Mesenchymal stem cell (in vitro differentiated cells and primary cell): ENCODE results near the gene GOSR1.
"Not testable (repeated sequence)": the region's sequence is repeated elsewhere in the genome, so short reads cannot be mapped to it uniquely, and the experiment has no call there.

Experiments
- DNase-seq: peaks from one replicate; pipeline ENCODE4 v3.0.0-alpha.2; 2013
- H2AFZ ChIP-seq: one replicate; pipeline ENCODE4 v1.6.1; 2013; ENCODE audit warnings: low read depth, mild to moderate bottlenecking, control low read depth, inconsistent platforms, low read length, moderate library complexity
- H2AK5ac ChIP-seq: 2 replicates; pipeline ENCODE4 v1.6.1; 2013; ENCODE audit warnings: low read length, moderate library complexity, mild to moderate bottlenecking, inconsistent platforms; ENCODE audit not compliant: severe bottlenecking
- H2BK120ac ChIP-seq: one replicate; pipeline ENCODE4 v1.6.1; 2013; ENCODE audit warnings: low read depth, mild to moderate bottlenecking, inconsistent platforms, low read length, moderate library complexity
- H2BK12ac ChIP-seq, 2 experiments: one replicate each; pipeline ENCODE4 v1.6.1; 2013; ENCODE audit warnings: inconsistent platforms in 2 of 2, low read length in 2 of 2, mild to moderate bottlenecking in 2 of 2, moderate library complexity in 2 of 2, control low read depth in 1 of 2
- H2BK15ac ChIP-seq: one replicate; pipeline ENCODE4 v1.6.1; 2013; ENCODE audit warnings: mild to moderate bottlenecking, low read depth, inconsistent platforms; ENCODE audit not compliant: poor library complexity, severe bottlenecking
- H2BK5ac ChIP-seq: 2 replicates; pipeline ENCODE4 v1.6.1; 2013; ENCODE audit warnings: low read depth, mild to moderate bottlenecking, low read length, control low read depth, inconsistent platforms; ENCODE audit not compliant: poor library complexity, severe bottlenecking
- H3K14ac ChIP-seq, 2 experiments: one replicate each; pipeline ENCODE4 v1.6.1; 2013; ENCODE audit warnings: inconsistent platforms in 2 of 2, low read length in 2 of 2, control low read depth in 1 of 2, mild to moderate bottlenecking in 1 of 2, moderate library complexity in 1 of 2
- H3K18ac ChIP-seq, 2 experiments: one replicate each; pipeline ENCODE4 v1.6.1; 2013; ENCODE audit warnings: inconsistent platforms in 2 of 2, low read length in 2 of 2, control low read depth in 1 of 2, low read depth in 1 of 2, mild to moderate bottlenecking in 1 of 2
- H3K23ac ChIP-seq, 2 experiments: one replicate each; pipeline ENCODE4 v1.6.1; 2013; ENCODE audit warnings: inconsistent platforms in 2 of 2, low read length in 2 of 2, mild to moderate bottlenecking in 2 of 2, moderate library complexity in 2 of 2, control low read depth in 1 of 2
- H3K27ac ChIP-seq: 2 replicates; pipeline ENCODE4 v1.5.1; 2013; ENCODE audit warnings: mild to moderate bottlenecking, moderate library complexity, low read length, control low read depth, inconsistent platforms; ENCODE audit not compliant: poor library complexity, severe bottlenecking
- H3K27me3 ChIP-seq, 2 experiments: 2 replicates each; pipeline versions ENCODE4 v1.6.1 to v1.7.0; 2013; ENCODE audit warnings: low read length in 2 of 2, mild to moderate bottlenecking in 2 of 2, moderate library complexity in 2 of 2, control low read depth in 1 of 2, inconsistent platforms in 1 of 2; ENCODE audit not compliant: control insufficient read depth in 1 of 2, insufficient read depth in 1 of 2
- H3K36me3 ChIP-seq, 2 experiments: 2 replicates each; pipeline versions ENCODE4 v1.6.1 to v1.7.0; 2013; ENCODE audit warnings: low read length in 2 of 2, control low read depth in 1 of 2, inconsistent platforms in 1 of 2, low read depth in 1 of 2, mild to moderate bottlenecking in 1 of 2; ENCODE audit not compliant: insufficient read depth in 2 of 2, control insufficient read depth in 1 of 2
- H3K4ac ChIP-seq, 2 experiments: one replicate each; pipeline ENCODE4 v1.6.1; 2013; ENCODE audit warnings: inconsistent platforms in 2 of 2, low read length in 2 of 2, mild to moderate bottlenecking in 2 of 2, moderate library complexity in 2 of 2, control low read depth in 1 of 2, low read depth in 1 of 2
- H3K4me1 ChIP-seq: 2 replicates; pipeline ENCODE4 v1.6.1; 2013; ENCODE audit warnings: low read depth, low read length, control low read depth; ENCODE audit not compliant: control insufficient read depth, insufficient read depth
- H3K4me2 ChIP-seq: 2 replicates; pipeline ENCODE4 v1.6.1; 2013; ENCODE audit warnings: low read length, mild to moderate bottlenecking, inconsistent platforms; ENCODE audit not compliant: poor library complexity, severe bottlenecking
- H3K4me3 ChIP-seq, 2 experiments: 2 replicates each; pipeline versions ENCODE4 v1.5.1 to v1.7.0; 2013; ENCODE audit warnings: low read length in 2 of 2, mild to moderate bottlenecking in 2 of 2, control low read depth in 1 of 2, low read depth in 1 of 2; ENCODE audit not compliant: insufficient read depth in 1 of 2
- H3K79me1 ChIP-seq: replicated peaks from 2 replicates; pipeline ENCODE4 v1.6.1; 2013; ENCODE audit warnings: mild to moderate bottlenecking, control low read depth, low read length, inconsistent platforms; ENCODE audit not compliant: poor library complexity, severe bottlenecking
- H3K9ac ChIP-seq: 2 replicates; pipeline ENCODE4 v1.7.0; 2013; ENCODE audit warnings: mild to moderate bottlenecking, low read length, moderate library complexity
- H3K9me3 ChIP-seq: 2 replicates; pipeline ENCODE4 v1.7.0; 2013; ENCODE audit warnings: mild to moderate bottlenecking, low read length; ENCODE audit not compliant: control insufficient read depth
- H4K8ac ChIP-seq: one replicate; pipeline ENCODE4 v1.6.1; 2013; ENCODE audit warnings: inconsistent platforms, mild to moderate bottlenecking, low read length, moderate library complexity
- H4K91ac ChIP-seq: one replicate; pipeline ENCODE4 v1.6.1; 2013; ENCODE audit warnings: mild to moderate bottlenecking, low read length, inconsistent platforms
- WGBS: methylation state at CpG from one replicate; pipeline ENCODE4 v1.1.7; 2013; ENCODE audit warnings: mixed read lengths; 5-methylcytosine and 5-hydroxymethylcytosine counted together

The GOSR1 gene

GRCh38 chr17:30563905-30564390 lies 86.7 kb downstream of the GOSR1 start:
- not testable (repeated sequence) for H2AFZ ChIP-seq, H3K4me3 ChIP-seq, H2AK5ac ChIP-seq, H4K8ac ChIP-seq, H3K18ac ChIP-seq, H3K14ac ChIP-seq, H3K9me3 ChIP-seq, H3K4me2 ChIP-seq, H3K36me3 ChIP-seq, H3K79me1 ChIP-seq, H2BK15ac ChIP-seq, H3K9ac ChIP-seq, H2BK12ac ChIP-seq, H3K4ac ChIP-seq, H2BK120ac ChIP-seq, H3K27ac ChIP-seq, H4K91ac ChIP-seq, H3K23ac ChIP-seq, H2BK5ac ChIP-seq, DNase-seq
- H3K4me1 ChIP-seq = peaks cover 15% of the 10 kb centered on the region
- H3K27me3 ChIP-seq = peaks cover 26 to 47% of the 10 kb centered on the region in 2 experiments
- WGBS = 81% methylated on average over 7 of the region's 7 CpGs

GRCh38 chr17:30564422-30565072 lies 87.3 kb downstream of the GOSR1 start:
- not testable (repeated sequence) for H3K4me2 ChIP-seq, H3K14ac ChIP-seq, H2BK15ac ChIP-seq, H3K27ac ChIP-seq, H3K9me3 ChIP-seq, H4K8ac ChIP-seq, H3K4me3 ChIP-seq, H2BK5ac ChIP-seq, H3K79me1 ChIP-seq, DNase-seq, H3K18ac ChIP-seq, H3K4ac ChIP-seq, H3K23ac ChIP-seq, H3K9ac ChIP-seq, H2BK12ac ChIP-seq, H4K91ac ChIP-seq, H2BK120ac ChIP-seq, H3K36me3 ChIP-seq, H2AFZ ChIP-seq, H2AK5ac ChIP-seq
- peaks cover 15% of the 10 kb centered on the region for H3K4me1 ChIP-seq
- peaks cover 26 to 47% of the 10 kb centered on the region in 2 experiments for H3K27me3 ChIP-seq
- 65% methylated on average over 10 of the region's 13 CpGs for WGBS

- Histone ChIP-seq H3K23ac (no peak overlapping the region), H3K27me3 (peaks cover 29 to 51% of the 10 kb centered on the region in 2 experiments), H2BK15ac (no peak overlapping the region), H4K91ac (no peak overlapping the region), H3K4me1 (peaks cover 15% of the 10 kb centered on the region), H3K4me2 (no peak overlapping the region), H2AFZ (no peak overlapping the region), H3K14ac (no peak overlapping the region), H3K9me3 (no peaks in the 10 kb centered on the region), H3K79me1 (no peaks in the 10 kb centered on the region), H2BK12ac (no peak overlapping the region), H3K4ac (no peak overlapping the region), H3K4me3 (no peak overlapping the region), H3K36me3 (no peaks in the 10 kb centered on the region), H3K27ac (no peak overlapping the region), H2BK120ac (no peak overlapping the region), H2AK5ac (no peak overlapping the region), H3K9ac (no peak overlapping the region), H3K18ac (no peak overlapping the region), H2BK5ac (no peak overlapping the region), H4K8ac (no peak overlapping the region)
- WGBS = 75% methylated on average over 9 of the region's 9 CpGs
- DNase-seq = no peak
Measured at GRCh38 chr17:30565073-30565935, 88.1 kb downstream of the GOSR1 start.

- H3K18ac ChIP-seq, H3K4me3 ChIP-seq, H3K9ac ChIP-seq, H2AK5ac ChIP-seq, H3K4me2 ChIP-seq, H2BK15ac ChIP-seq, H4K8ac ChIP-seq, H3K23ac ChIP-seq, H3K14ac ChIP-seq, H3K36me3 ChIP-seq, H3K9me3 ChIP-seq, H3K79me1 ChIP-seq, H4K91ac ChIP-seq, H2BK5ac ChIP-seq, DNase-seq, H2AFZ ChIP-seq, H2BK12ac ChIP-seq, H3K27ac ChIP-seq, H2BK120ac ChIP-seq, H3K4ac ChIP-seq: not testable (repeated sequence)
- peaks cover 15% of the 10 kb centered on the region for H3K4me1 ChIP-seq
- WGBS = 89% methylated on average over 4 of the region's 4 CpGs
- peaks cover 29 to 57% of the 10 kb centered on the region in 2 experiments for H3K27me3 ChIP-seq
Measured at GRCh38 chr17:30566104-30566503, 88.9 kb downstream of the GOSR1 start.
